NCI-H345 (cell line): ENCODE data around the gene MAJIN.

ENCODE experiments used
- DNase-seq: peaks from one replicate; lab custom pipeline; 2025; lab: John Stamatoyannopoulos, UW

MAJIN gene

DNA sequence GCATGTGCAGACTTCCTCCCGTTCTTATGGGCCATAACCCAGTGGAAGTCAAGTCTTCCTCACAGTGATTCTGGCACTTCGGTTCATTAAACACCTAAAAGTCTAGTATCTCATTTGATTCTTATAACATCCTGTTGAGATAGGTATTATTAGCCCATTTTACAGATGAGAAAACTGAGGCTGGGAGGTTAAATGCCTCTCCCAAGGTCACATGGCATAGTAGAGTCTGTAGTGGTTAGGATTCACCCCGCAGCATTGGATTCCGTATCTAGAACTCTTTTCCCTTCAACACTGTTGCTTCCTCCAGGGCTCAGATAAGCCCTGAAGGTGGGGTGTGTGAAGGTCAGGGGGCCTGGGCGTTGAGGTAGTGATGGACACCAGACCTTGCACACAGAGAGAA, 39.6 kb downstream of the MAJIN start:
- no peak for DNase-seq

DNA sequence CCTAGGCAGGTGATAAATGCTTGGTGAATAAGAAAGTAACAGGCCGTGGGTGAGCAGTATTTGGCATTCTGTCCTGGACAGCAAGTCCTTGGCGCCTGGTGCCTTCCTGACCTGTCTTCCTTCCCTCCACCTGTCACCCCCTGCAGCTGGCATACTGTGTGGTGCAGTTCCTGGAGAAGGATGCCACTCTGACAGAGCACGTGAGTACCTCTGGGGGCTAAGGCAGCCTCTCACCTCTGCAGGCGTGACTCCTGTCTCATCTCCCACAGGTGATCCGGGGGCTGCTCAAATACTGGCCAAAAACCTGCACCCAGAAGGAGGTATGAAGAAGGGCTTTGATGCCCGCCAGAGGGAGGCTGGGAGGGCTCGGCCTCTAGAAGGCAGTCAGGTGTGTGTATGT, 40.6 kb downstream of the MAJIN start:
- no peak for DNase-seq

DNA sequence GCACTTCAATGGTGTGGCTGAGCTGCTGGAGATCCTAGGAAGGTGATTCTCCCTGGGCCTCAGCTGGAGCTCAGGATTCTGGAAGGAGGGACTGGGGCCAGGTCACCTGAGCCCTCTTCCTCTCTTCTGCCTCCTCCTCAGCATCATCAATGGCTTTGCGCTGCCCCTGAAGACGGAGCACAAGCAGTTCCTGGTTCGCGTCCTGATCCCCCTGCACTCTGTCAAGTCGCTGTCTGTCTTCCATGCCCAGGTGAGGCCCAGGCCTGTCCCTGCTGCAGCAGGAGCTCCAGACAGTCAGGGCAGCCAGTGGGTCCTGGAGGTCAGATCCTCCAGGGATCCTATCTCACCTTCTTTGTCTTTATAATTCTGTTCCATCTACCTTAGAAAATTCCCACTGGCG, 41.6 kb downstream of the MAJIN start:
- DNase-seq = no peak

DNA sequence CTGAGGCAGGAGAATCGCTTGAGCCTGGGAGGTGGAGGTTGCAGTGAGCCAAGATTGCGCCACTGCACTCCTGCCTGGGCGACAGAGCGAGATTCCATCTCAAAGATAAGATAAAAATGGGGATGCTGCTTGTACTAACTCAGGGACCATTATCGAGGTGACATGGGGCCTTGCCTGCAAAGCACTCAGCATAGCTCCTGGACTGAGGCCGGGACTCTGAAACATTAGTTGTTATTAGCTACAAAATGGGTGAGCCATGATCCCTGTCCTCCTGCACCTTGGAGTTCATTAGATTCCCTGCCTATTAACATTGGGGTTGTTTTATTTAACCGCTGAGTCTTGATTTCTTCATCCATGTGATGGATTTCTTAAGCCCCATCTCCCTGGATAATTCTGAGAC, 42.3 kb downstream of the MAJIN start:
- DNase-seq = no peak

DNA sequence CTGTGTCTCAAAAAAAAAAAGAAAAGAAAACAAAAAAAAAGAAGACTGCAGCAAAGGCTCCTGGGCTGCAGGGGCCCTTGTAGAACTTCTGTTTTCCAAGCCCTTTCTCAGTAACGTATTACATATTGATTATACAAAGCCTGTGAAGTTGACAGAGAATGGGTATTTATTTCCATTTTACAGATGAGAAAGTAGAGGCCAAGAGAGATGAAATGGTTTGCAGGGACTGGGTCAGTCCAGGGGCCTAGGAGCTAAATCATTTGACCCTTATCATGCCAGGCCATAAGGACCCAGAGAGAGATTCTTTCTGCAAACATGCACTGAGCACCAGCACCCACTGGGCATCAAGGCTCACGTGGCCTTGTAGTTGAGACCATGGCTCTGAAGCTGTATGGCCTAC, 43.0 kb downstream of the MAJIN start:
- DNase-seq = no peak

DNA sequence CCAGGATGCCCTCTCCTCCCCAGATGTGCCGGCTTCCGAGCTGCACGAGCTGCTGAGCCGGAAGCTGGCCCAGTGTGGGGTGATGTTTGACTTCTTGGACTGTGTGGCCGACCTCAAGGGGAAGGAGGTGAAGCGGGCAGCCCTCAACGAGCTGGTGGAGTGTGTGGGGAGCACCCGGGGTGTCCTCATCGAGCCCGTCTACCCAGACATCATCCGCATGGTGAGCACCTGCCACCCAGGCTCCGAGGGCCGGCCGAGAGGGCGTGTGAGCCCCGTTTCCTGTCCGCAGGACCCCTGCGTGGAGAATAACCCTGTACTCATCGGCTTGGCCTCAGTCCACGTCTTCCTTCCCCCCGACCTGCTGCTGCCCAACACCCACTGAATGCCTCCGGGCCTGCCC, 45.2 kb downstream of the MAJIN start:
- DNase-seq = no peak

DNA sequence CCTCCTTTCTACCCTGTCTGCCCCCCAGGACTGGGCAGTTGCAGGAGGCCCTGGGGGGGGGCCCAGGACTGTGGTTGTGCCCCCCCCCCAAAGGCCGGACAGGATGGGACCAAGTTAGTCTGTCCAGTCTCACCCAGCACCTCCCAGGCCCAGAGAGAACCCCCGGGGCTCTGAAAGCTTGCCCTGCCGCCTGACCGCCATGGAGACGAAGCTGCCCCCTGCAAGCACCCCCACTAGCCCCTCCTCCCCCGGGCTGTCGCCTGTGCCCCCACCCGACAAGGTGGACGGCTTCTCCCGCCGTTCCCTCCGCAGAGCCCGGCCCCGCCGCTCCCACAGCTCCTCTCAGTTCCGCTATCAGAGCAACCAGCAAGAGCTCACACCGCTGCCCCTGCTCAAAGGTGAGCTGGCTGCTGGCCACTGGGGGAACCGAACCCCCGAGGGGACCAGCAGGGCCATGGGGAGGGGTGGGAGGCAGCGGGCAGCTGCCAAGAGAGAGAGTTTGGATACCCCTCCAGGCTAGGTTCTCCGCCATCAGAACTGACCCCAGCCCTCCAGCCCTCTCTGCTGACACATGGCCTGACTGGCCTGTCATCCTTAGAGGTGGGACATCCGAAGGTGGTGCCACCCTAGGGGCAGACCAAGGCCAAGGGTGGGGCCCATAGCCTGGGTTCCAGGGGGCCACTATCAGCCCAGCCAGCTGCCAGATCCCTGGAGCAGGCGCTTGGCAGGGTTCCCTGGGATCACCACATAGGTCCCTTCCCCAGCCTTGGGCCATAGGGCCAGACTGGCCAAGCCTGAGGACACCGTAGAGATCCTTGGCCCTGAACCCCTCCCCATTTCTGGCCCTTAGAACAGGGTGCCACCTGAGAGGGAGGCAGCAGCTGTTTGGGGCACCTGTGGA, 46.1 kb downstream of the MAJIN start:
- no peak for DNase-seq

DNA sequence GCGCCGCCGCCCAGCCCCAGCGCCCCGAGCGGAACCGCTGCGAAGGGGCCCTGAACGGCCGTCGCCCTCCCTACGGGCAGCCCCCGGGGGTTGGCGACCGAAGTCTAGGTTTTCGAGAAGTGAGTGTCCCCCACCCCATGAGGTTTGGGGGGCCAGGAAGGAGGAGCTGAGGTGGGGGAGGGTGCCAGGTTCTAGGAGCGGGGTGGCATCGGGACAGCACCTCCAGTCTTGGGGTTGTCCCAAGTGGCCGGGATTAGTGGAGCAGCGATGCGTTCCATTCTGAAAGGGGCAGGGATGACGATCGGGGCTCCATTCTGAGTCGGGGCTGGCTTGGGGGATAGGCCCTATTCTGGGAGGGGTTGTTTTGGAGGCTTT, 47.0 kb downstream of the MAJIN start:
- no peak for DNase-seq

DNA sequence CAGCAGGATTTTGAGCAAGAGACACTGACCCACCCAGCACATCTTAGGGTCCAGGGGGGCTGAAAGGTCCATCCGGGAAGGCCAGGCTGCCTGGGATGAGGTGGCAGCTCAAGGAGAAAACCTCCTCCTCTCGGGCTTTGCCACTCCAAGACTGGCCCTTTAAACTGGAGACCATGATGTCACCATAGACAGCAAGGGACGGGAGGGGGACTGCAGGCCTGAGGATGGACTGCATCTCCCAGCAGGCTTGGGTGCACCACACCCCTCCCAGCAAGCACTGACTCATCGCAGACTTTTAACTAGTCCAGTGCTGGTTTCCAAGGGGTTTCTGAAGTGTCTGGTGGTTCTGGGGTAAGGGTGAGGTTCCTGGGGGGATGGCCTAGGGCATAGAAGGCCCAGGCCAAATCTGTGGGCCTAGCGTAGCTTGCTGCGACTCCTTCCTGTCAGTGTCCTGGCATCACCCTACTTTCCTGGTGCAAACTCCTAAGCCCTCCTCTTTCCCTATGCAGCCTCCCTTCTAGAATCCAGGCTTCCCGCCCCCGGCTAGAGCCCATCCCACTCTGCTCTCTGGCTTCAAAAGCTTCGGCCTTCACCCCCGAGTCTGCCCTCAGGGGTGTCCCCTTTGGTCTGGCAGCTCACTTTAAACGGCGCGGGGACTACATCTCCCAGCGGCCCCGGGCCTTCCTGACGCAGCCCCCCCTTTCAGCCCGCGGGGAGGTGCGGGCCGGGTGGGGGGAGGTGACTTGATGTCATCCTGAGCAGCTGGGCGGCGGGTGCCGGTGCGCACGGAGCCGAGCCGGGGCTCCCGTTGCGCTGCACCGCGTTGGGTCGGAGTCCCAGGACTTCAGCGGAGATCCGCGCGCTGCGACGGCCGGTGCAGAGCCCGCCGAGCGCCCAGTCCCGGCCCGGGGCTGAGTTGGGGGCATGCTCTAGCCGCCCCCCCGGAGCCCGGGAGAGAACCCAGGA, 47.7 kb downstream of the MAJIN start, which contains the start of gene PPP2R5B:
PPP2R5B (plus strand) TSS at position 746 of the 966 bp plus-strand sequence. CDS start 1,046 bp downstream, outside the sequence.
- DNase-seq = peak; percentile 89

DNA sequence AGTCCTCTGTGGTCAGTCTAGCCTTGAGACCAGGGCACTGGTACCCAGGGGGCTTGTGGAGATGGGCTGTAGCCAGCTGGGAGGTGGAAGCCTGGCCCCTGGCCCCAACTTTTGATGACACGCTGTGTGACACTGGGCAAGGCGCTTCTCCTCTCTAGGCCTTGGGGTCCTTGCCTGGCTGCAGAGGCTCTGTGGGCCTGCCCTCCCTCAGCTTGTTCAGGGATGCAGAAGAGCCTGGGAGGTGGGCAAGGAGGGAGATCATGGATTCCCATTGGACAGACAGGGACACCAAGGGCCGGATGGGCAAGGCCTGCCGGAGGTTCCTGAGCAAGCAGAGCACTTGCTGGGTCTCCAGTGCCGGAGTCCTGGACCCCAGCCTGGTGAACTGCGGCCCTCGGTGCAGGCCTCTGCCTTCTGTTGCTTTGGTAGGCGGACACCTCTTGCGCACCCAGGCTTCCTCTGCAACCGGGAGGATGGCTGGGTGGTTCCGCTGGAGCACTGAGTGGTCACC, 48.7 kb downstream of the MAJIN start:
- no peak for DNase-seq

DNA sequence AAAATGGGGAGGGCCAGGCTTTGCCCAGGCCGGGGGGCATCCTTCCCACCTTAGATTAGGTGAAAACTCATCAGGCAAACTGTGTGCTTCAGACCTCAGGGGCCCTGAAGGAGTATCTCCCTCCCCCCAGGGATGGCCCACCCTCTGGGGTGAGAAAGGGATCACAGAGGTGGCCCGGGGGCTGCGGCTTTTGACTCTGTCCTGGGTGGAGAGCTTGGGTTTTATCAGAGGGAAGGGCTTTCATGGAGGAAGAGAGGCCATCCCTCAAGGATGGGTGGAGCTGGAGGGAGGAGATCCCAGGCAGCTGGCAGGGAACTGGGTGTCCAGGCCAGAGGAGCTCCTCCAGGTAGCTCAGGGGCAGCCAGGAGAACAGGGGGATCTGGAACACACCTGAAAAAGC, 50.5 kb downstream of the MAJIN start:
- no peak for DNase-seq

DNA sequence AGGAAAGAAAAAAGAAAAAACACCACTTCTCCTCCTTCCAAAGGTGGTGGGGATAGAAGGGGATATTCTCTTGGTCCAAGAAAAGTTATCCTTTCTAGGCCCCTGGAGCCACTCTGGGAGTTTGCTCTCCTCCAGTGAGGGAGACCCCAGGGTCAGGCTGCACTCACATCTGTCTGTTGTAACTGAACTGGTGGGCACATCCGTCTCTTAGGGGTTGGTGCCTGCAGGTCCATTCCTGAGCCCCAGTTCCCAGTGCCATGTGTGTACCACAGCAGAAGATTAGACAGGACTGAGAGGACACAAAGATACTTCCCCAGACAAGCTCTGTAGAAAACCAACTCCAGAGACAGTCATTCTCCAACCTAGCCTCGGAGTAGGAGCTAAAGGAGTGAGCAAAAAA, 51.8 kb downstream of the MAJIN start:
- DNase-seq = no peak

DNA sequence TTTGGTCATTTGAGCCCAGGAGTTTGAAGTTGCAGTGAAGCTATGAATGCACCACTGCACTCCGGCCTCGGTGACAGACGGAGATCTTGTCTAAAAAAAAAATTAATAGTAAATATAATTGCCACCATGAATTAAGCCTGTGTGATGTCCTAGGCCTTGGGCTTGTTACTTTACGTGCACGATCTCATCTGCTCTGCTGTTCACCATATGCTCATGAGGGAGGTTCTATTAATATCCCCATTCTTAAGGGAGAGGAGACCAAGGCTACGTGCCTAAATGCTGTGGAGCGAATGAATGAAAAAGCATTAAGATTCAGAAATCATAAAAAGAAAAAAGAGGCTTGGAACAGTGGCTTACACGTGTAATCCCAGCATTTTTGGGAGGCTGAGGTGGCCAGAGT, 52.3 kb downstream of the MAJIN start:
- DNase-seq = no peak

DNA sequence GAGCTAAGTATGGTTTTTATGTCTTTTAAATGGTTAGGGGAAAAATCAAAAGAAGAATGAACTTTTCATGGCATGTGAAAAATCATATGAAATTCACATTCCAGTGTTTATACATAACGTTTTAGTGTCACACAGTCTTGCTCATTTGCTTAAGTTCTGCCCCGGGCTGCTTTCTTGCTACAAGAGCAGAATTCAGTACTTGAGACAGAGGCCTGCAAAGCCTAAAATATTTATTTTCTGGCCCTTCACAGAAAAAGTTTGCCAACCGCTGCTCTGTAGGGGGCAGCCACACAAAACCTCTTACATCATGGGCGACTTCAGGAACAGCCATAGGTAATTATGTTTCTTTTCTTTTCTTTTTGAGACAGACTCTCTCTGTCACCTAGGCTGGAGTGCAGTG, 53.9 kb downstream of the MAJIN start:
- DNase-seq = no peak

DNA sequence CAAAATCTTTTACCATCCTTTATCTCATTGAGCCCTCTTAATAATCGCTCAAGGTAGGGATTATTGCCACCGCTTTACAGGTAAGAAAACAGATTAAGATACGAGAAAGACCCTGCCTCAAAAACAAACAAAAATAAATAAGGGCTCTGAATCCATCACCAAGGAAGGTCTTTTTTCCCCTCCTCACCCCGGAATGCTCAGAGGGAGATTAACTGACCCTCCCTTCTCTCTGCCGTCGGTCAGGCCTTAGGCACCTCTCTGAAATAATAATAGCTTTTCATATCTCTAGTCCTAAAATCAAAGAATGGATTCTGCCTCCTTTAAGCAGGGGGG, 54.3 kb downstream of the MAJIN start:
- no peak for DNase-seq

DNA sequence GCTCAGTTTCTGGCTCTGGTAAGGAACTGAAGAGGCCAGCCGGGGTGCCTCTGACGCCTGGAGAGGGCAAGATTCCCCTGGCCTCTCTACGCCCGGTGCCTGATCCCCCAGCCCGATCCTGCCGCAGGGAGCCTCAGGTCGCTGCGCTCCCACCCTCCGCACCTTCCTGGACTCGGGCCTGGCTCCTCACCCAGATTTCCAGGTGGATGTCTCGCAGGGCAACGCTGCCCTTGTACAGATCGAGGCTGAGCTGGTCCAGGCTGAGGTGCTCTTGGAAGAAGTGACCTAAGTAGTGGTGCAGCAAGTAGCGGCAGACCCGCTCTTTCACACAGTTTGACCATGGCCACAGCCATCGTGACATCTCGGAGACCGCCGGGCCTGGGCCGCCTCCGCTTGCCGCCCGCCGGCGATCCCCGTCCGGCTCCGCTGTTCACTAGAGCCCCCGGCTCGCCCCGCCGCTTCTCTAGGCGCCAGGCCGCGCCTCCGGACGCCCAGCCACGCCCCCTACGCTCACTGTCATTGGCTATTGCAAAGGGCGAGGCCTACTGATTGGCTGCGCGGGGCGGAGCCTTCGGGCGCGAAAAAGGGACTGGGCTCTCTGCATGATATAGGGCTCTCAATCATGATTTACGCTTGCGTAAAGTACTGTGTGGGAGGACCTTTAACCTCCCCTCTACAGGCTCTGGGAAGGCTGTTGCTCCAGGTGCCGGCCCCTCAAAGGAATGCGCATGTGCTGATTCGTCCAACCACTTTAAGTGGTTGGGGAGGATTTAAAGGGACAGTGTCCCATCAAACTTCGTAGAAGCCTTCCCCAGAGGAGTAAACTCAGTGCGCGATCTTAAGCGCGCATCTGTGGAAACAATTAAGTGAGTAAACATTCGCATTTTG, 54.9 kb downstream of the MAJIN start, which contains the start of gene ATG2A:
ATG2A (minus strand) TSS at position 435 of the 888 bp plus-strand sequence; CDS start at position 361, 74 bp downstream.
- DNase-seq = peak; percentile 100

DNA sequence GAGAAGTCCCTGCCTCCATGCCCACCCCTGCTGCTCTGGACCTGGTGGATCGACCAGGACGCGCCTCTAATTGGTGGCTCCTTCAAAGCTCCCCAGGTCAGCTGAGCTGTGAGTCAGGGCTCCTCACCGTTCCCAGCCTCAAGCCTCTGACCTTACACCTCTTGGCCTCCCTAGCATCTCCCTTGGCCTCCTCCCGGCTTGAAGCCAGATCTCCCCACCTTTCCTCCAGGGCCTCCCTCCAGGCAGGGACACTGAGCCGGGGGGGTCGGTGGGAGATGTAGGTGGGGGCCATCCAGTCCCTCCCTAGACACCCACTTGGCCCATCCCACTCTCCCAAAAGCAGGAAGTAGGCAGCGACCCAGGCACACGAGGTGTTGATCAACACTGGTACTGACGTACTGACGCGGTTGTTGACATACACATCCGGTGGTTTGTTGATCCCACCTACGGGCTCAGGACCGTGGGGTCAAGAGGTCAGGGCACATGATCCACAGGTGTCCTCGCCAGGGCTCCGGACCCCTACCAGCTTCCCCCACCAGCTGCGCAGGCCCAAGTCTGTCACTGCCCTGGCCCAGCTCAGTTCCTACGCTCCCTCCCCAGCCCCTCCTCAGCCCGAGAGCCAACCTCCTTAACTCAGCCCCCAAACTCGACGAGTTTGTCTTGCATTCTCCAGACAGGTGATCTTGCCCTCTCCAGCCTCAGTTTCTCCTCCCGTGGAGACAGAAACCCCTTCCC, 55.7 kb downstream of the MAJIN start:
- peak; percentile 20 for DNase-seq

DNA sequence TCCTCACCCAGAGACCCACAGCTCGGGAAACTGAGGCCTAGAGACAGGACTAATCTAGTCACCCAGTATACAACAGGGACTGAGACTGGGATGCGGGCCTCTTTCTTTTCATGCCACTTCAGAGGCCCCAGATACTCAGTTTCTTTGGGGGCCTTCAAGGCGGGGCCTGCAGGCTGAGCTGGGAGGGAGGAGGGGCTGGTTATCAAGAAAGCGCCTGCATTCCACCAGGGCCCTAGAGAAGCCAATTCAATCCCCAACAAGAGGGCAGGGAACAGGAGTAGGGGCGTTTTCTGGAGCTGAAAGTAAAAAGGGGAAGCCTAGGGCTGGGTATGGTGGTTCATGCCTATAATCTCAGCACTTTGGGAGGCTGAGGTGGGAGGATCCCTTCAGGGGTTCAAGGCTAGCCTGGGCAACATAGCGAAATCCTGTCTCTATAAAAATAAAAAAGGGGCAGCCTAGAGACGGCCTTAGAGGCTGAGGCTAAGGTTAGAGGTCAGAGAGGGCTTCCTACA, 56.5 kb downstream of the MAJIN start:
- DNase-seq = no peak

DNA sequence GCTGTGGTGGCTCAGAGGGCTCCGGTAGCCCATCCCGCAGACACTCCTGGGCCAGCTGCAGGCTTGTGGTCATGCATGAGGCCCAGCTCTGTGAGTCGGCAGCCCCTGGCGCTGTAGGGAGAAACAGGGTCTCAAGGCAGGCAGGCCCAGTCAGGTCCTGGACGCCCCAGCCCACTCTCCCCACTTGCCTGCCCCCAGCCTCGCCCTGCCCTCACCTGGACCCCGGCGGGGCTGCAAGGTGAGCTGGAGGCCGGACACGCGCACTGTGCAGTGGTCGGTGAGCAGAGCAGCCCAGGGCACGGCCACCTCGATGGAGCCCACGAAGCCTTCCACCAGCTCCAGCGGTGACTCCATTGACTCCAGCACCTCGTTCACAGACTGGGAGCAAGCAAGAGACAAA, 57.8 kb downstream of the MAJIN start:
- no peak for DNase-seq

DNA sequence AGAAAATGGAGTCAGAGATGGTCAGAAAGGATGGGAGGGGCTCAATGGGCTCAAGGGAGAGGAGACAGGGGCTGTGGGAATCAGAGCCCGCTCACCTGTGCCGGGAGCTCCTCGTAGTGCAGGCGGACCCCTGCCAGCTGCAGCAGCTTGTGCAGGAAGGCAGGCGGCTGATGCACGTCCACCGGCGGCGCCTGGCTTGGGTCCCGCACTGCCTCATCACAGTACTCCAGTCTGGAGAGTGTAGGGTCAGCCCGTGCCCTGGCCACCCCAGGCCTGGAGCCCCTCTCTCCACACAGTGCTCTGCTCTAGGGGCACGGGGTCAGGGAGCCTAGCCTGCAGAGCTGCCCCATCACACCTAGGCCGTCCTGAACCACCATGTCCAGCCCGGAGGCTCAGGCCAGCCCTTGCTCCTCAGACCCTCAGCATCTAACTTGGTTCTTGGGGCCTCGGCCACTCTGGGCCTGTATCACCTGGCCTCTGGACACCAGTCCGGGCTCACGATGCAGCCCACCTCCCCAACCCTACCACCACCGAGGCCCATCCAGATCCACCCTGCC, 58.7 kb downstream of the MAJIN start:
- DNase-seq = no peak
